ENCODE results near the gene PAX7. TPM values are rescaled to one million over a fixed set of nuclear protein-coding genes. Genes with fewer than 3 reads are reported as not detected.

The PAX7 gene
- total and polyA plus RNA-seq, 9 of the 15 experiments (the other 6 are each of a cell fraction or from before 2014, with no cell fraction given) = not detected

Small RNA genes within 50 kb of the gene (small RNA-seq; reads per million reads assigned to genes)
- not detected for gene AL031737.1

Other genes starting within 250 kb of the PAX7 start
- 0.04 TPM in 1 of 2 replicates, not detected in the other for gene KLHDC7A, start 149.9 kb upstream of the PAX7 start, total RNA-seq (2014; rRNA removed)
- not detected in 2 replicates for gene KLHDC7A, start 149.9 kb upstream of the PAX7 start, total RNA-seq (2014; rRNA removed; fragmentation: Illumina TruSeq; extraction: Trizol)
- 0.04 TPM in 1 of 2 replicates, not detected in the other for gene KLHDC7A, start 149.9 kb upstream of the PAX7 start, total RNA-seq (2015; rRNA removed; fragmentation: Illumina TruSeq; extraction: Trizol)
- 0.02 TPM in 1 of 2 replicates, not detected in the other for gene KLHDC7A, start 149.9 kb upstream of the PAX7 start, total RNA-seq (2021)
- gene KLHDC7A, start 149.9 kb upstream of the PAX7 start, polyA plus RNA-seq (2011; rRNA removed) = not detected in 2 replicates
- 0.01 TPM in 1 of 2 replicates, not detected in the other for gene KLHDC7A, start 149.9 kb upstream of the PAX7 start, polyA plus RNA-seq (2014; fragmentation: Illumina TruSeq; extraction: Trizol)
- not detected for gene KLHDC7A, start 149.9 kb upstream of the PAX7 start, polyA plus RNA-seq (2014; fragmentation: Nextera tagmentation; extraction: Ambion mirVana)
- gene KLHDC7A, start 149.9 kb upstream of the PAX7 start, polyA plus RNA-seq (2014; rRNA removed) = 0.01 TPM in 1 of 2 replicates, not detected in the other
- not detected in 2 replicates for gene TAS1R2, start 228.8 kb downstream of the PAX7 start, total RNA-seq (2014; rRNA removed)
- not detected in 2 replicates for gene TAS1R2, start 228.8 kb downstream of the PAX7 start, total RNA-seq (2014; rRNA removed; fragmentation: Illumina TruSeq; extraction: Trizol)
- not detected in 2 replicates for gene TAS1R2, start 228.8 kb downstream of the PAX7 start, total RNA-seq (2015; rRNA removed; fragmentation: Illumina TruSeq; extraction: Trizol)
- gene TAS1R2, start 228.8 kb downstream of the PAX7 start, total RNA-seq (2021) = not detected in 2 replicates
- not detected in 2 replicates for gene TAS1R2, start 228.8 kb downstream of the PAX7 start, polyA plus RNA-seq (2011; rRNA removed)
- not detected in 2 replicates for gene TAS1R2, start 228.8 kb downstream of the PAX7 start, polyA plus RNA-seq (2014; fragmentation: Illumina TruSeq; extraction: Trizol)
- not detected for gene TAS1R2, start 228.8 kb downstream of the PAX7 start, polyA plus RNA-seq (2014; fragmentation: Nextera tagmentation; extraction: Ambion mirVana)
- gene TAS1R2, start 228.8 kb downstream of the PAX7 start, polyA plus RNA-seq (2014; rRNA removed) = not detected in 2 replicates